ENCODE measurements around the gene ANTXRL. TPM values are rescaled to one million over a fixed set of nuclear protein-coding genes. Genes with fewer than 3 reads are reported as not detected.
A peak's percentile ranks its signal among the peaks of the same experiment; 100 is the strongest.
"Not testable (repeated sequence)": the region's sequence is repeated elsewhere in the genome, so short reads cannot be mapped to it uniquely, and the experiment has no call there.

Gene ANTXRL
- total RNA-seq, 1 experiment from 2014 or later = not detected

DNA sequence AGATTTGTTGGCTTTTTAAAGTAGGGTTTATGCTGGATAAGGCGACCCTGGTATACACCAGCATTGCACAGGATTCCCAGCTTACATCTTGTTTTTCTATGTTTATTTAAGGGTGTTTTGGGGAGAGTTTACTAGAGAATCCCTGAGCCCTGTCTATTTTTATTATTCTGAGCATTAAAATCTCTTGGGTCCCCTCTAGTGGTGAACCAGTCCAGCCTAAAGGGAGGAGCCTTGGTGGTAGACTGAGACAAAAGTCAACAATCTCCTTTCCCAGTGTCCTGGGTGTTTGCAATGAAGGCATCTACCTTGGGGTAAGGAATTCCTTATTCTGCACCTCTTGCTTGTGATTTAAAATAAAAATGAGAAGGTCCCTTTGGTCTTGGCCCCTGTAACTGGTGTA is 38.2 kb downstream of the ANTXRL start:
- H3K27ac ChIP-seq = no peak overlapping the region
- no peaks in the 10 kb centered on the region for H3K9me3 ChIP-seq (replicated peaks)
- no peak overlapping the region for H3K4me3 ChIP-seq
- no peak for DNase-seq (ENCODE audit: low read depth in 1 of 2, low spot score in 2 of 2)
- H3K4me1 ChIP-seq (replicated peaks) = peaks cover 15% of the 10 kb centered on the region
- H3K27me3 ChIP-seq (replicated peaks) = no peaks in the 10 kb centered on the region
- H3K36me3 ChIP-seq = no peaks in the 10 kb centered on the region

DNA sequence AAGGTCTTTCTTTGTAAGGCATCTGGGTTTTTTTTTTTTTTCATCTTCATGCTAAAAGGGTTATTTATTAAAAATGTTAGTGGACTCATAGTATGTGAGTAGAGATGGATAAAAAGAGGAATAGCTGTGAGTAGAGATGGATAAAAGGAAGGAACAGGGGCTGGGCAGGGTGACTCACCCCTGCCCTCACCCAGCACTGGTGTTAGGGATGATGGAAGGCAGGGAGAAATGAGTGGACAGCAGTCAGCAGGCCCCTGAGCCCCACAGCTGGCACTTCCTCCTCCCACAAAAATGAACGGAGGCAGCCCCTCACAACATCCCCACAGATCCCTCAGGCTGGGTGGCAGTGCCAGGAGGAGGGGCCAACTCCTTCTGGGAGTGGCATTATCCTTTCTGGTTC is 39.3 kb downstream of the ANTXRL start:
- Histone ChIP-seq H3K36me3 (no peaks in the 10 kb centered on the region), H3K9me3 (replicated peaks) (no peaks in the 10 kb centered on the region), H3K27me3 (replicated peaks) (no peaks in the 10 kb centered on the region), H3K4me3 (no peak overlapping the region), H3K27ac (no peak overlapping the region), H3K4me1 (replicated peaks) (peaks cover 7% of the 10 kb centered on the region)
- DNase-seq (ENCODE audit: low read depth in 1 of 2, low spot score in 2 of 2) = peak in 1 of 2 experiments; percentile 34

DNA sequence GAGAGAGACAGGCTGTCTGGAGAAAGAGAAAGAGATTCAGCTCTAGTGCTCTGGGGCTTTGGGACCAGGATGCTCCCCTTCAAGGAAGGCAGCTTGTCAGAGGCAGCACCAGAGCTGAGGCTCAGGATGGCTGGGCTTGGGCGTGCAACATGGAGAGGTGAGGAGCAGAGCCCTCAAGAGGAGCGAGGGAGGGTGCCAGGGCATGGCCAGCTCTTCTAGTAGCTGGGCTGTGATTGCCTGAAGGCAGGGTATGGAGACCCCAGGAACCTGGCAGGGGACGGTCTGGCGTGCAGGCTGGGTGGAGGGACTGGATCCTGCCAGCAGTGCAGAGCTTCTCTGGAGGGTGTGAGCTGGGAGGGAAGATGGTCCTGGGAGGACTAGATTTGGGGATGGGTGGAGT is 40.2 kb downstream of the ANTXRL start:
- peaks cover 7% of the 10 kb centered on the region for H3K4me1 ChIP-seq (replicated peaks)
- H3K9me3 ChIP-seq (replicated peaks) = no peaks in the 10 kb centered on the region
- H3K36me3 ChIP-seq = no peaks in the 10 kb centered on the region
- peak in 1 of 2 experiments; percentile 39 for DNase-seq (ENCODE audit: low read depth in 1 of 2, low spot score in 2 of 2)
- no peaks in the 10 kb centered on the region for H3K27me3 ChIP-seq (replicated peaks)
- no peak overlapping the region for H3K4me3 ChIP-seq
- no peak overlapping the region for H3K27ac ChIP-seq

DNA sequence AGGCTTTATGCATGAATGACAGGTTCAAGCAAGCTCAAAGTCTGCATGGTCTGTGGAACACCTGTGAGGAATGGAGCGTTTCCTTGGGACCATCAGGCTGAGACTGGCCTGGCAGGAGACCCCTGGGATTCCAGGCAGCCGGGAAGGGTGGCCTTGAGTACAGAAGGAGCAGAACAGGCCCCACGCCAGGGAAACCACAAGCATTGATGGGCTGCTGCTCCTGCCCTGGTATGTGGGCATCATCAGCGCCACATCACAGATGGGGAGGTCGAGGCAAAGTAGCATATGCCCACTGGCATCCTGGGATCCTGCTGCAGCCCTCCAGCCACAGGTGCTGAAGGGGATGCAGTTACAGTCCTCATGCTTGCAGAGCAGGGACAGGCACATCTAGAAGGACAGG is 40.9 kb downstream of the ANTXRL start:
- Histone ChIP-seq H3K27me3 (replicated peaks) (no peaks in the 10 kb centered on the region), H3K9me3 (replicated peaks) (no peaks in the 10 kb centered on the region), H3K36me3 (no peaks in the 10 kb centered on the region), H3K27ac (no peak overlapping the region), H3K4me3 (no peak overlapping the region), H3K4me1 (replicated peaks) (peaks cover 7% of the 10 kb centered on the region)
- DNase-seq (ENCODE audit: low read depth in 1 of 2, low spot score in 2 of 2) = no peak

DNA sequence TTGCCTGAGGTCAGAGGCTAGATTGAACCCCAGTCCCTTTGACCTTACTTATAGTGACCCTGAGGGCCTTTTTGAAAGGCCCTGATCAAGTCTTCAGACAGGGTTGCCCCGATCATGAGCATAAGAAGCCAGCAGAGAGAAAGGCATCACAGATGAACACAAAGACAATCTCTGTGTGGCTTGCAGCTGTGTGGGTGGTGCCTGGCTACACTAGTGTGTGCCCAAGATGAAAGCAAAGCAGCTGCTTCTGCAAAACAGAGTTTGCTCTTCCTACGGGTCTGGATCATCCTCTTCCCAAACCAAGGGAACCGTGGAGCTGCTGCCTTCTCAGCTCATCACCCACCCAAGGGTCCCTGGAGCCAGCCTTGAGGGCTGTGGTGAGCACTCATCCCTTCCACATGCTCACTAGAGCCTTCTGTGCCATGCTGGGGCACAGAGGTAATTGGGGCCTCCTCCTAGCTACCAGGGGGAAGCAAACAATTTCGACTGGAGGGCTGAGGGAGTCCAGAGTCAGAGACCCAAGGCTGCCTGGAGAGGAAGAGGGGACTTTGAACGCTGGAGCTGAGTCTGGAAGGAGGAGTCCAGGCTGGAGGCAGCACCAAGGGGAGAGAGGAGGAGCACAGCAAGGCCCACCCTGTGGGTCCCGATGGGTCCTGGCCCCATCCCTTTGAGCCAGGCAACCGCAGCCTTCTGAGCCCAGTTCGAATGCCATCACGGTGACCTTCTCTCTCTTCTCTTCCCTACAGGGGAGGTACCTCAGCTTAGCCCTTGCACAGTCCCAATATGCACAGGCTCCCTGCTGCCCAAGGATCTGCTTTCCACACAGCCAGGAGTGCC is 42.3 kb downstream of the ANTXRL start:
- Histone ChIP-seq H3K9me3 (replicated peaks) (no peaks in the 10 kb centered on the region), H3K4me1 (replicated peaks) (peaks cover 4% of the 10 kb centered on the region; the same call in 1 of the 2 replicates), H3K36me3 (no peaks in the 10 kb centered on the region), H3K27ac (no peak overlapping the region), H3K27me3 (replicated peaks) (no peaks in the 10 kb centered on the region), H3K4me3 (no peak overlapping the region)
- no peak for DNase-seq (ENCODE audit: low read depth in 1 of 2, low spot score in 2 of 2)

DNA sequence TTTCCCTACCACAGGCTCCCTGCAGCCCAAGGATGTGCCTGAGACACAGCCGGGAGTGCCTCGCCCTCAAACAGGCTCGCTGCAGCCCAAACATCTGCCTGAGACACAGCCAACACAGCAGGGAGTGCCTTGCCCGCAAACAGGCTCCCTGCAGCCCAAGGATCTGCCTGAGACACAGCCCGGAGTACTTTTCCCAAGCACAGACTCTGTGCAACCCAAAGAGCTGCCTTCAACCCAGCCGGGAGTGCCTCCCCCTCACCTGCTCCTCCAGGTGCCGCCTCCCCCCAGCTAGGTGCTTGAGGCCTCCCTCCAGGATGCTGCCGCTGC is 42.9 kb downstream of the ANTXRL start:
- Histone ChIP-seq H3K36me3 (no peaks in the 10 kb centered on the region), H3K4me1 (replicated peaks) (peaks cover 4% of the 10 kb centered on the region; the same call in 1 of the 2 replicates), H3K4me3 (no peak overlapping the region), H3K27me3 (replicated peaks) (no peaks in the 10 kb centered on the region), H3K27ac (no peak overlapping the region), H3K9me3 (replicated peaks) (no peaks in the 10 kb centered on the region)
- DNase-seq (ENCODE audit: low read depth in 1 of 2, low spot score in 2 of 2) = no peak

DNA sequence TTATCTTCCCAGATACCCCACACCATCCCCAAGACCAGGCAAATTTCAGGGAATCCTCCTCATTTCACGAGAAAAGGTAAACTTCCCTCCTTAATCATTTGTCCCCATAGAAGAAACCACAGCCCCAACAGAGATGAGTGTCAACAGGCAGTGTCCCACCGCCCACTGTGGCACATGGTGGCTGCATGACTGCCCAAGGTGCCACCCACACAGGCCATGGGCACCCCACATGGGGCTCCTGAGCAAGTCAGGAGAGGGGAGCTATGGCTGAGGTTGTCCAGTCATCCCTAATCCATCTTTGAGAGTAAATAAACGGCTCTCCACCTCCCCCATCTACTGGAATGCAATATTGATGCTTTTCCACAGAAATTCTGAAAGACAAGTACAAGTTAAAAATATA is 44.1 kb downstream of the ANTXRL start:
- Histone ChIP-seq H3K27ac (no peak overlapping the region), H3K4me3 (no peak overlapping the region), H3K27me3 (replicated peaks) (no peaks in the 10 kb centered on the region), H3K36me3 (no peaks in the 10 kb centered on the region), H3K9me3 (replicated peaks) (no peaks in the 10 kb centered on the region), H3K4me1 (replicated peaks) (no peaks in the 10 kb centered on the region; the same call in 1 of the 2 replicates)
- no peak for DNase-seq (ENCODE audit: low read depth in 1 of 2, low spot score in 2 of 2)

DNA sequence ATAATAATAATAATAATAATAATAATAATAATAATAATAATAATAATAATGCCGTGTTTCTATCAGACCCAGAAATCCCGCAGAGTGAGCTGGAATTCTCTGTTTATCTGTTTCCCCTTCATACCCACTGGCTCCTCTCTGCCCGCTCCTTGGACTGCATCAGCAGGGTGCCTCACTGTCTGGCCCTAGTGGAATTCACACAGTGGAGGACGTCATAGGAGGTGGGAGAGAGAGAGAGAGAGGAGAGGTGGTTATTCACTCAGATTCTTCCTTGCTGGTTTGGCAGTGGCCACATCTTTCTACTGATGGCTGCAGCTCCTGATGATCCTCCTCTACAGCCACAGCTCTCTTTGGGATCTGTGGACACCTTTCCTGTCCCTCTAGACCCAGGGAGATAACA is 78.7 kb downstream of the ANTXRL start:
- H3K9me3 ChIP-seq (replicated peaks); H3K4me1 ChIP-seq (replicated peaks); H3K4me3 ChIP-seq; DNase-seq (ENCODE audit: low read depth in 1 of 2, low spot score in 2 of 2); H3K27ac ChIP-seq; H3K36me3 ChIP-seq; H3K27me3 ChIP-seq (replicated peaks): not testable (repeated sequence)

DNA sequence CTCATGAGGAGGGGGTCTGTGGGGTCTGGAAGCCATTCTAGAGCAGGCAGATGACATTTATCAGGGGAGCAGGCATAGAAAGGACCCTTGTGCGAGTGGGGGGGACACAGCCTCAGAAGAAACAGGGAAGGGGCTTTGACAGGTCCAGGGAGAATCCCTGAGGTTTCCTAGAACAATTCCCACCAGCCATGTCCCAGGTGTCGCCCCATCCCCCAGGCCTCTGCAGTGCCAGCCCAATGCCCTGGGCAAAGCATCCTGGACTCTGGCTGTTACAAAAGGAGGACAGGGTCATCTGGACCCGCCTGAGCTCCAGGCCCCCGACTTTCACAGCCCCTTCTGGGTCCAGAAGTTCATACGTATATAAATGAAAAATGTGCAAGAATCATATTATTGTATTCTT is 80.4 kb downstream of the ANTXRL start:
- H3K27ac ChIP-seq; H3K36me3 ChIP-seq; DNase-seq (ENCODE audit: low read depth in 1 of 2, low spot score in 2 of 2); H3K27me3 ChIP-seq (replicated peaks); H3K9me3 ChIP-seq (replicated peaks); H3K4me1 ChIP-seq (replicated peaks); H3K4me3 ChIP-seq: not testable (repeated sequence)

DNA sequence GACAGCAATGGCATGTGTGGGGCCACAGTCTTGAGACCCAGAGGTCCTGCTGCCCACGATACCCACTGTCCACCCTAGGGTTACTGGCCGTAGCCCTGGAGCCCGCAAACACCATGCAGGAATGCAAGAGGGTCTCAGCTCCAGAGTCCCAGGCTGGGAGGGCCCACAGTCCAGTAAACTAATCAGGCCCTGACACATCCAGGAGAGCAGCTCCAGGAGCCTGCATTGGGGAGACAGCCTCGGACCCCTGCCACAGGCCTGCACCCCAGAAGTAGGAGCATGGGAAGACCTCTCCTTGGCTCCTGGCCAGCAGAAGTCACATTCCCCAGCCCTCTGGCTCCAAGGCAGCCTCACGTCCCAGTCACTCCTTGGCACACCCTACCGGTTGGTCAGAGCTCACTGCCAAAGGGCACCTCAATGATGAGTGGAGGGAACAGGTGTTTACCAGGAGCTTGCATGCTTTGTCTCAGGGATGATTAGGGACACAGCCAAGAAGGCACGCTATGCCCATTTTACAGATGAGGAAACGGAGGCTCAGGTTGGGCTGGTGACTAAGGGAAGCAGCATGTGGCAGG is 81.0 kb downstream of the ANTXRL start:
- DNase-seq (ENCODE audit: low read depth in 1 of 2, low spot score in 2 of 2); H3K4me3 ChIP-seq; H3K36me3 ChIP-seq; H3K4me1 ChIP-seq (replicated peaks); H3K27ac ChIP-seq; H3K9me3 ChIP-seq (replicated peaks); H3K27me3 ChIP-seq (replicated peaks): not testable (repeated sequence)

DNA sequence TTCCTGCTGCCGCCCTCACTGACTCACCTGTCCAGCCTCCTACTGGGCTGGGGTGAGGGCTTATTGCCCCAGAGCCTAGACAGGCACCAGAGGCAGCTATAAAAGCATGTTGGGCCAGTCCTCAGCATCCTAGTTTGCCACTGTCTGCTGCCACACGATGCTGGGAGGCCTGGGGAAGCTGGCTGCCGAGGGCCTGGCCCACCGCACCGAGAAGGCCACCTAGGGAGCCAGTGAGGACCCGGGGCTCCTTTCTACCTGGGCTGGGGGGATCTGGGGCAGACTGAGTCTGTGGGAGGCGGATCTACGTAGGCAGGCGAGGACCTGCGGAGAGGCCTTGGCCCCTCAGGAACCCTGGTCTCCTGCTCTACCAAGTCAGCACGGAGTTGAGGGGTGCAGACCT is 82.2 kb downstream of the ANTXRL start:
- not testable (repeated sequence) for H3K27ac ChIP-seq; H3K4me1 ChIP-seq (replicated peaks); DNase-seq (ENCODE audit: low read depth in 1 of 2, low spot score in 2 of 2); H3K4me3 ChIP-seq; H3K27me3 ChIP-seq (replicated peaks); H3K9me3 ChIP-seq (replicated peaks); H3K36me3 ChIP-seq

DNA sequence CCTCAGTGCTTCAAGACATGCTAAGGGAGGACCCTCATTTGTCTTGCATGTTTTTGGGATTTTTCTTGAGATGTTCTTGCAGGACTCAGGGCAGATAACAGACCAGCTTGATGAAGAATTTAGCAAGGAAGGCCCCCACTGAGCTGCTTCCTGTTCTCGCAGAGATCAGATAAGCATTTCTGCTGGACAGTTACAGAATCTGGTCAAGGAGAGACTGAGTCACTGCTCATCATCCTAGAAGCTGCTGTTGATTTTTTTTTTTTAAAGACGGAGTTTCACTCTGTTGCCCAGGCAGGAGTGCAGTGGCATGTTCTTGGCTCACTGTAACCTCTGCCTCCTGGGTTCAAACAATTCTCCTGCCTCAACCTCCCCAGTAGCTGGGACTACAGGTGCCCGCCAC is 87.6 kb downstream of the ANTXRL start:
- H3K9me3 ChIP-seq (replicated peaks); H3K4me3 ChIP-seq; DNase-seq (ENCODE audit: low read depth in 1 of 2, low spot score in 2 of 2); H3K36me3 ChIP-seq; H3K4me1 ChIP-seq (replicated peaks); H3K27me3 ChIP-seq (replicated peaks); H3K27ac ChIP-seq: not testable (repeated sequence)

DNA sequence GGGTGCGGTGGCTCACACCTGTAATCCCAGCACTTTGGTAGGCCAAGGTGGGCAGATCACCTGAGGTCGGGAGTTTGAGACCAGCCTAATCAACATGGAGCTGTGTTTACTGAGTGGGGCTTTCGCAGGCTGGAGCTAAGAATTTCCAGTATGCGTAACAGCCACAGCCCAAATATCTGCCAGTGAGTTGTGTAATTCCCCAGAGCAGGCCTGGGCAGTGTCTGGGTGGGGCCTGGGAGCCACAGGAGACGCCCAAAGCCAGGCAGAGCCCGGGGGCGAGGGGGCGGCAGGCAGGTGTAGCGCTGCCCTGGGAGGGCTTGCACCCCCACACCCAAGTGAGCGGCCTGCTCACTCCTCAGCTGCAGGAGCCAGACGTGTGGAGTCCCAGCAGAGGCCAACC is 88.6 kb downstream of the ANTXRL start, which contains the start of gene ANXA8L1:
Gene ANXA8L1, plus strand, starts transcription at position 371 of the 400 bp plus-strand sequence. CDS start 76 bp downstream, outside the sequence.
- not testable (repeated sequence) for H3K4me1 ChIP-seq (replicated peaks); H3K9me3 ChIP-seq (replicated peaks); H3K27me3 ChIP-seq (replicated peaks); H3K36me3 ChIP-seq; DNase-seq (ENCODE audit: low read depth in 1 of 2, low spot score in 2 of 2); H3K4me3 ChIP-seq; H3K27ac ChIP-seq

DNA sequence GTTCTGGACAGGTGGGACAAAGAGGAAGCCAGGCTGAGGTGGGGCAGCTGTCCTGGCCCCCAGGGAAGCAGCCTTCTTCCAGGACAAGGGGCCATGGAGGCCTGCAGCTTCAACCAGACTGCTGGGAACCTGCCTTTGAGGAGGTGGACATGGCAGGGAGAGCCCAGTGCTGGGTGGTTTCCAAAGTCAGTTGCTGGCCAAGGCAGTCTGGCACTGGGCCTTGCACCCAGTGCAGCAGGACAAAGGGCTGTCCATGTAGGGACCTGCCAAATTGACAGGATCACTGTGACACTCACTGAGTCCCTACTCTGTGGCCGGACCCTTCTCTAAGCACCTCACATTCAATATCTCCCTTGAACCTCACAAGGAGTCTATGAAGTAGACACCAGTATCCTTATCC is 90.2 kb downstream of the ANTXRL start:
- not testable (repeated sequence) for H3K4me3 ChIP-seq; H3K9me3 ChIP-seq (replicated peaks); H3K27ac ChIP-seq; H3K4me1 ChIP-seq (replicated peaks); H3K27me3 ChIP-seq (replicated peaks); H3K36me3 ChIP-seq; DNase-seq (ENCODE audit: low read depth in 1 of 2, low spot score in 2 of 2)

DNA sequence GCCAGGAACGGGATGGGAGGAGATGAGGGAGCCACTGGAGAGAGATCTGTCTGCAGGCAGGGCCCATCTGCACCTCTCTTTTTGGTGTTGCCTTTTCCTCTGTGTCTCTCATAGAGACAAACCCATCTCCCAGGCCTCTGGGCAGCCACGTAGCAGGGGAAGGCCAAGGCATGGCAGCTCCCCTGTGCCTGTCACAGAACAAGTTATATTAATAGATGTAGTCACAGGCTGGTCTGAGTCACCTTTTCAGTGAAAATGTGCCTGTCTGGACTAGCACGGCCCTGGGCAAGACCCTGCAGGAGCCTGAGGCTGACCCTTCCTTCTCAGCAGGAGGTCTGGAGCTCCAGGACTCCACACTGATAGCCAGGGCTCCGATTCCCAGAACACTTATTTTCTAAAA is 90.9 kb downstream of the ANTXRL start:
- not testable (repeated sequence) for H3K4me1 ChIP-seq (replicated peaks); H3K9me3 ChIP-seq (replicated peaks); H3K4me3 ChIP-seq; H3K27ac ChIP-seq; H3K27me3 ChIP-seq (replicated peaks); DNase-seq (ENCODE audit: low read depth in 1 of 2, low spot score in 2 of 2); H3K36me3 ChIP-seq
